Lung (tissue), 12 donors: ENCODE measurements around the gene KIF1A. TPM values are rescaled to one million over a fixed set of nuclear protein-coding genes. Genes with fewer than 3 reads are reported as not detected.

Source experiments
- ATAC-seq: fragments of 200-7000 bp; cut with Tn5 transposase; one replicate; pipeline ENCODE4 v1.9.1; 2020; ENCODE audit warnings: moderate number of reproducible peaks; ENCODE audit not compliant: insufficient read depth, low FRiP score
- DNase-seq, 3 donors: peaks; one replicate each; pipeline ENCODE4 v3.0.0-alpha.2; 2013 to 2017
- H3K27ac ChIP-seq, 2 donors: one replicate each; pipeline ENCODE4 v1.5.1; 2013; ENCODE audit warnings: mild to moderate bottlenecking in 2 of 2, moderate library complexity in 2 of 2, control low read depth in 1 of 2, inconsistent platforms in 1 of 2, low read depth in 1 of 2, low read length in 1 of 2
- H3K27me3 ChIP-seq, 3 donors: one replicate each; pipeline ENCODE4 v1.5.1; 2013; ENCODE audit warnings: low read length in 2 of 3; ENCODE audit not compliant: control insufficient read depth in 3 of 3, insufficient read depth in 3 of 3
- H3K36me3 ChIP-seq, 4 donors: one replicate each; pipeline ENCODE4 v1.5.1; 2013; ENCODE audit warnings: low read length in 4 of 4, mild to moderate bottlenecking in 1 of 4, moderate library complexity in 1 of 4; ENCODE audit not compliant: control insufficient read depth in 4 of 4, insufficient read depth in 4 of 4
- H3K4me1 ChIP-seq, 5 donors: one replicate each; pipeline ENCODE4 v1.5.1; 2013; ENCODE audit warnings: low read length in 5 of 5, mild to moderate bottlenecking in 2 of 5, moderate library complexity in 1 of 5; ENCODE audit not compliant: control insufficient read depth in 5 of 5, insufficient read depth in 5 of 5
- H3K4me3 ChIP-seq: one replicate; pipeline ENCODE4 v1.5.1; 2013; ENCODE audit warnings: mild to moderate bottlenecking, control low read depth, moderate library complexity
- H3K9ac ChIP-seq, 2 donors: one replicate each; pipeline ENCODE4 v1.5.1; 2013; ENCODE audit warnings: low read length in 2 of 2, control low read depth in 1 of 2; ENCODE audit not compliant: insufficient read depth in 1 of 2
- H3K9me3 ChIP-seq, 4 donors: one replicate each; pipeline ENCODE4 v1.5.1; 2013; ENCODE audit warnings: low read length in 3 of 4, mild to moderate bottlenecking in 1 of 4, moderate library complexity in 1 of 4; ENCODE audit not compliant: control insufficient read depth in 4 of 4, insufficient read depth in 3 of 4
- CTCF ChIP-seq: IDR thresholded peaks from 2 replicates; pipeline ENCODE4 v1.5.1; 2012; ENCODE audit warnings: mild to moderate bottlenecking; ENCODE audit errors: control extremely low read depth, extremely low read depth
- WGBS, 2 donors: extraction: QIAGEN DNeasy Blood & Tissue Kit; methylation state at CpG; one replicate each; pipeline ENCODE4 v1.1.7; 2013; 5-methylcytosine and 5-hydroxymethylcytosine counted together
- polyA plus RNA-seq, 2 donors: library from polyadenylated mRNA; stranded (reverse); fragments of 200-250 nt; gene quantifications; one replicate each; pipeline ENCODE4 v1.2.1, GENCODE V29; 2013
- total RNA-seq, 2 donors: library from RNA; depleted of rRNA in 1 of 2; stranded (reverse); fragments of >200 nt in 1 of 2; gene quantifications; one replicate each; pipeline ENCODE4 v1.2.1, GENCODE V29; 2014 to 2021
- donor health status: control.
- donor health status: control.
- donor health status: Bipolar disorder and iron deficiency.
- donor health status: healthy.
- donor health status: DM: yes; HTN: yes; CAD: no.

The KIF1A gene
- total and polyA plus RNA-seq, 4 donors = 0.14 to 2.3 (median 0.46) TPM

GRCh38 chr2:240825476-240825875, 5.5 kb upstream of the KIF1A start:
- H3K27me3 ChIP-seq = peaks cover 0 to 76% (median 72%) of the 10 kb centered on the region in 3 donors
- WGBS, 2 donors = 77 to 80% methylated on average over 4 of the region's 4 CpGs

DNA sequence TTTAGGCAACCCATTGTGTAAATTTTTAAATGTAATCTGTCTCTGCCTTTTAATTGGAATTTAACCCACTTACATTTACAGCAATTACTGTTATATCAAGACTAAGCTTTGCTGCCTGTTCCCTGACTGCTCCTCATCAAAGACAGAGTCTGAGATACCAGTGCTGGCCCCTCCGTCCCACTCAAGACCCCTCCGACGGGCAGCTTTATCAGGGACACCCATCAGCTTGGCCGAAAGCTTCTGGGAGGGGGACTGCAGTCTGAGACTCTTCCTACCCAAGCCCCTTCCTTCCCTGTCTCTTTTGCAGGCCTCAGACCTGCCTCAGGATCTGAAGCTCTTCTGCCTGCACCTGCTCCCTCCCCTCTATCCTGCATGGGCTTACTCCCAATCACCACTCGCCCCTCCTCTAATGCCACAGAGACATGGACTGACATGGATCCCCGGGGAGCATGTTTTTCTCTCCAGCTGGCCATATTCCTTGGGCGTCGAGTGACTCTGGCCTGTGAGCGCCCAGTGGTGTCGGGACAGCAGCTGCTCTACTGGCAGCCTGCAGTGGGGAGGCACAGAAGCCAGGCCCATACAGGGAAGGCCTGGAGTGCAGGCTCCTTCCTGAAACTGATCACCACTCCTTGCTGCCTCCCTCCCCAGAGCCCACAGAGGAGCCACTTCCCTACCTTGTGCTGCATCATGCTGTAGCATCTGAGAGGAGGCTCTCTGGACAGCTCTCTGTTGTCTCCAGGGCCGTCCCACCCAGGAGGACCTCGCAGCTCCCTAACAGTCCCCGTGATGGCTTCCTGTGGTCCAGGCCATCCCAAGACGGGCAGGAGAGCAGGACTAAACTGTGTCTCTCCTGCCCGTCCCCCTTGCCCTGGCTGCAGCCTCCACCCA, 3.7 kb upstream of the KIF1A start:
- peaks cover 15 to 65% (median 56%) of the 10 kb centered on the region in 3 donors for H3K27me3 ChIP-seq
- H3K9ac ChIP-seq = no peak overlapping the region
- peaks cover 0 to 11% (median 0%) of the 10 kb centered on the region in 4 donors for H3K9me3 ChIP-seq
- no peak for TF ChIP-seq CTCF
- no peak overlapping the region for H3K27ac ChIP-seq
- peaks cover 0 to 12% (median 3%) of the 10 kb centered on the region in 5 donors for H3K4me1 ChIP-seq
- ATAC-seq = no peak
- 80 to 86% methylated on average over 15 of the region's 15 CpGs for WGBS, 2 donors
- DNase-seq = no peak
- no peak overlapping the region for H3K4me3 ChIP-seq
- H3K36me3 ChIP-seq = no peaks in the 10 kb centered on the region

More at GRCh38 chr2:240825476-240825875, 5.5 kb upstream of the KIF1A start:
- Histone ChIP-seq H3K9ac (no peak overlapping the region), H3K36me3 (no peaks in the 10 kb centered on the region), H3K9me3 (peaks cover 0 to 9% (median 0%) of the 10 kb centered on the region in 4 donors), H3K4me1 (peaks cover 0 to 3% (median 0%) of the 10 kb centered on the region in 5 donors), H3K27ac (no peak overlapping the region), H3K4me3 (no peak overlapping the region)
- TF ChIP-seq CTCF = no peak
- DNase-seq (no peak), ATAC-seq (no peak)

DNA sequence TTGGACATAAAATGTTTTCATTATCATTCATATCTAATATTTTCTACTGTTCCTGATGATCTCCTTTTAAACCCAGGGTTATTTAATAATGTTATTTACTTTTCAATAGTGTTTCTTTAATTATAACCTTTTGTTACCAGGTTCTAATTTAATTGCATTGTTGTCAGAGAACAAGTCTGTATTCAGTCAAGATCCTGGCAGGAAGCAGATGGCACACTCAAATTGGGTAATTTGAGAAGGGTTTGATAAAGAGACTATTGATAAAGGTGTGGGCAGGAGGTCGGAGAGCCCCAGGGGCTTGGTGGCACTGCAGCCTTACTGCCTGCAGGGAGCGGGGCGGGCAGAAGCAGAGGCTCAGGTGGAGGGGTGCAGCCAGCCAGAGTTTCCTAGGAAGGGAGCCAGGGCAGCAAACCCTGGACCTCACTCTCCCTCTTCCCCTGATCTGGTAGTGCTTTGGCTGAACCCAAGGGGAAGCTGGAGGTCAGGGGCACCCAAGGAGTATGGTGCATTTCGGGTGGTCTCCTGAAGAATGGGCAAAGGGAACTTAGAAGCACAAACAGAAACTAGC, 2.3 kb upstream of the KIF1A start:
- Histone ChIP-seq H3K27me3 (peaks cover 23 to 70% (median 49%) of the 10 kb centered on the region in 3 donors), H3K9ac (no peak overlapping the region), H3K4me1 (peaks cover 0 to 12% (median 3%) of the 10 kb centered on the region in 5 donors), H3K27ac (no peak overlapping the region), H3K4me3 (no peak overlapping the region), H3K36me3 (no peaks in the 10 kb centered on the region), H3K9me3 (peaks cover 0 to 11% (median 0%) of the 10 kb centered on the region in 4 donors)
- TF ChIP-seq CTCF = no peak
- WGBS, 2 donors = 77 to 79% methylated on average over 4 of the region's 4 CpGs
- DNase-seq (no peak), ATAC-seq (no peak)
